Parathyroid adenoma (tissue), 2 donors: ENCODE results near the gene C9orf57.

Source experiments
- H2AFZ ChIP-seq: fragments of 300-600 bp; sonication (generic); one replicate; pipeline ENCODE4 v1.7.0; 2017; ENCODE audit warnings: antibody characterized with exemption, mild to moderate bottlenecking
- H3K27ac ChIP-seq: fragments of 300-600 bp; sonication (generic); one replicate; pipeline ENCODE4 v1.7.0; 2017
- H3K27me3 ChIP-seq: fragments of 300-600 bp; sonication (generic); one replicate; pipeline ENCODE4 v1.7.0; 2017; ENCODE audit warnings: low read length; ENCODE audit not compliant: control insufficient read depth, insufficient read depth
- H3K36me3 ChIP-seq: fragments of 300-600 bp; sonication (generic); one replicate; pipeline ENCODE4 v1.7.0; 2017; ENCODE audit warnings: low read length; ENCODE audit not compliant: control insufficient read depth, insufficient read depth
- H3K4me1 ChIP-seq: fragments of 300-600 bp; sonication (generic); one replicate; pipeline ENCODE4 v1.7.0; 2017; ENCODE audit warnings: control low read depth
- H3K4me2 ChIP-seq: fragments of 300-600 bp; sonication (generic); one replicate; pipeline ENCODE4 v1.7.0; 2017; ENCODE audit warnings: low read length
- H3K4me3 ChIP-seq: fragments of 300-600 bp; sonication (generic); one replicate; pipeline ENCODE4 v1.7.0; 2017; ENCODE audit warnings: low read depth, low read length
- H3K79me2 ChIP-seq: fragments of 300-600 bp; sonication (generic); one replicate; pipeline ENCODE4 v1.7.0; 2017; ENCODE audit warnings: control low read depth
- H3K9ac ChIP-seq: fragments of 300-600 bp; sonication (generic); one replicate; pipeline ENCODE4 v1.7.0; 2017; ENCODE audit warnings: mild to moderate bottlenecking
- H3K9me3 ChIP-seq: fragments of 300-600 bp; sonication (generic); one replicate; pipeline ENCODE4 v1.7.0; 2017; ENCODE audit warnings: low read length; ENCODE audit not compliant: control insufficient read depth
- CTCF ChIP-seq: fragments of 300-600 bp; sonication (generic); IDR thresholded peaks from one replicate; pipeline ENCODE4 v1.7.0; 2017; ENCODE audit warnings: antibody characterized with exemption, mild to moderate bottlenecking
- donor health status: primary hyperparathyroidism.

Gene C9orf57

GRCh38 chr9:72041369-72041768 lies 19.0 kb downstream of the C9orf57 start:
- Histone ChIP-seq H3K4me3 (no peak overlapping the region), H3K4me2 (no peak overlapping the region), H3K27ac (no peak overlapping the region), H3K4me1 (no peaks in the 10 kb centered on the region), H3K79me2 (no peaks in the 10 kb centered on the region), H3K36me3 (no peaks in the 10 kb centered on the region), H2AFZ (no peak overlapping the region), H3K9me3 (no peaks in the 10 kb centered on the region), H3K9ac (no peak overlapping the region), H3K27me3 (no peaks in the 10 kb centered on the region)
- TF ChIP-seq CTCF, result no peak

- Histone ChIP-seq H3K27me3 (no peaks in the 10 kb centered on the region), H2AFZ (no peak overlapping the region), H3K36me3 (no peaks in the 10 kb centered on the region), H3K9me3 (no peaks in the 10 kb centered on the region), H3K9ac (no peak overlapping the region), H3K4me3 (no peak overlapping the region), H3K4me1 (no peaks in the 10 kb centered on the region), H3K4me2 (no peak overlapping the region), H3K79me2 (no peaks in the 10 kb centered on the region), H3K27ac (no peak overlapping the region)
- TF ChIP-seq CTCF, result no peak
Observed at GRCh38 chr9:72039532-72039931, 20.9 kb downstream of the C9orf57 start.

- no peaks in the 10 kb centered on the region for H3K9me3 ChIP-seq
- H3K9ac ChIP-seq, result no peak overlapping the region
- H3K79me2 ChIP-seq, result no peaks in the 10 kb centered on the region
Observed at GRCh38 chr9:72038890-72039410, 21.5 kb downstream of the C9orf57 start.

GRCh38 chr9:72038408-72038807 lies 22.0 kb downstream of the C9orf57 start:
- no peaks in the 10 kb centered on the region for H3K36me3 ChIP-seq
- no peaks in the 10 kb centered on the region for H3K79me2 ChIP-seq
- no peaks in the 10 kb centered on the region for H3K4me1 ChIP-seq
- H3K4me2 ChIP-seq, result no peak overlapping the region
- no peaks in the 10 kb centered on the region for H3K9me3 ChIP-seq
- no peak overlapping the region for H2AFZ ChIP-seq
- no peak overlapping the region for H3K9ac ChIP-seq
- no peak for TF ChIP-seq CTCF
- H3K27me3 ChIP-seq, result no peaks in the 10 kb centered on the region
- H3K4me3 ChIP-seq, result no peak overlapping the region
- H3K27ac ChIP-seq, result no peak overlapping the region

More at GRCh38 chr9:72038890-72039410, 21.5 kb downstream of the C9orf57 start:
- no peak overlapping the region for H3K4me3 ChIP-seq
- H3K4me2 ChIP-seq, result no peak overlapping the region
- TF ChIP-seq CTCF, result peak; percentile 86
- no peak overlapping the region for H3K27ac ChIP-seq
- H3K4me1 ChIP-seq, result no peaks in the 10 kb centered on the region
- peak overlapping the region; percentile 8 for H2AFZ ChIP-seq
- no peaks in the 10 kb centered on the region for H3K36me3 ChIP-seq
- H3K27me3 ChIP-seq, result no peaks in the 10 kb centered on the region

GRCh38 chr9:72037571-72037970 lies 22.8 kb downstream of the C9orf57 start:
- H3K27me3 ChIP-seq, result no peaks in the 10 kb centered on the region
- H3K36me3 ChIP-seq, result no peaks in the 10 kb centered on the region
- H3K4me3 ChIP-seq, result no peak overlapping the region
- no peak overlapping the region for H2AFZ ChIP-seq
- no peak overlapping the region for H3K27ac ChIP-seq
- H3K79me2 ChIP-seq, result no peaks in the 10 kb centered on the region
- H3K4me2 ChIP-seq, result no peak overlapping the region
- H3K9ac ChIP-seq, result no peak overlapping the region
- H3K9me3 ChIP-seq, result no peaks in the 10 kb centered on the region
- no peaks in the 10 kb centered on the region for H3K4me1 ChIP-seq
- TF ChIP-seq CTCF, result no peak
